Measurements from ENCODE around the gene ZBTB4. TPM values are rescaled to one million over a fixed set of nuclear protein-coding genes. Genes with fewer than 3 reads are reported as not detected.

ZBTB4 gene
- total RNA-seq, 1 experiment from 2014 or later, result 17.1 TPM

DNA sequence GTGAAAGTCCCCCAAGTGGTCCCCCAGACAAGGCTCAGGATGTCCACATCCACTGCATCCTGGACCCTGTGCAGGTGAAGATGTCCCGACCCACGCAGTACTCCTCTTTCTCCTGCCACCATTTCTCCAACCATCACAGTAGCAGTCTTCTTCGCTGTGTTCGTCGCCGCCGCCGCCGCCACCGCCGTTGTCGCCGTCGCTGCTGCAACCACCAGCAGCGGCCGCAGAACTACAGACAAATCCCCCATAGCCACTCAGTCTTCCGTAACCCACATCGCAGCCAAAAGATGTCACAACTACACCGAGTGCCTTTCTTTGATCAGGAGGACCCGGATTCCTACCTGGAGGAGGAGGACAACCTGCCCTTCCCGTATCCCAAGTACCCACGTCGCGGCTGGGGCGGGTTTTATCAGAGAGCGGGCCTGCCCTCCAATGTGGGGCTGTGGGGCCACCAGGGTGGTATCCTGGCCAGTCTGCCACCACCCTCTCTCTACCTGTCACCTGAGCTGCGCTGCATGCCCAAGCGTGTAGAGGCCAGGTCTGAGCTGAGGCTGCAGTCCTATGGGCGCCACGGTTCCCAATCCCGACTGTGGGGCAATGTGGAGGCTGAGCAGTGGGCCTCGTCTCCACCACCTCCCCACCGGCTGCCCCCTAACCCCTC is 53.1 kb downstream of the ZBTB4 start:
- no peak for TF ChIP-seq RAD21 (IDR thresholded peaks at IDR 0.05; ENCODE audit: low read depth)
- TF ChIP-seq, protein P1, sequence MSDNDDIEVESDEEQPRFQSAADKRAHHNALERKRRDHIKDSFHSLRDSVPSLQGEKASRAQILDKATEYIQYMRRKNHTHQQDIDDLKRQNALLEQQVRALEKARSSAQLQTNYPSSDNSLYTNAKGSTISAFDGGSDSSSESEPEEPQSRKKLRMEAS (IDR thresholded peaks at IDR 0.05), result no peak
- TF ChIP-seq ZNF274 (IDR thresholded peaks at IDR 0.05; ENCODE audit: low read depth, low read length), result no peak
- TF ChIP-seq POLR2AphosphoS5 (IDR thresholded peaks at IDR 0.05; ENCODE audit: low read depth, low read length), result no peak
- TF ChIP-seq EZH2phosphoT487 (IDR thresholded peaks at IDR 0.05; ENCODE audit: borderline replicate concordance), result no peak
- TF ChIP-seq CBX3 (IDR thresholded peaks at IDR 0.05; ENCODE audit: low read depth), result no peak
- TF ChIP-seq FOSL1 (IDR thresholded peaks at IDR 0.05; ENCODE audit: low read depth), result no peak
- TF ChIP-seq SP1 (IDR thresholded peaks at IDR 0.05; ENCODE audit: low read depth), result no peak
- TF ChIP-seq YY1 (IDR thresholded peaks at IDR 0.05; ENCODE audit: extremely low read depth, insufficient replicate concordance, low read depth, low read length), result no peak
- TF ChIP-seq SIN3A (IDR thresholded peaks at IDR 0.05; ENCODE audit: low read depth), result no peak
- TF ChIP-seq, protein P2, sequence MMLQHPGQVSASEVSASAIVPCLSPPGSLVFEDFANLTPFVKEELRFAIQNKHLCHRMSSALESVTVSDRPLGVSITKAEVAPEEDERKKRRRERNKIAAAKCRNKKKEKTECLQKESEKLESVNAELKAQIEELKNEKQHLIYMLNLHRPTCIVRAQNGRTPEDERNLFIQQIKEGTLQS (IDR thresholded peaks at IDR 0.05), result no peak
- no peak for ATAC-seq
- intact Hi-C loops (cut with micrococcal nuclease), result no loop called here
- Histone ChIP-seq H3K4me3 (replicated peaks in 1 of 2; ENCODE audit: low read depth in 1 of 2, low read length in 2 of 2) (no peak overlapping the region), H3K9ac (ENCODE audit: low read length) (no peak overlapping the region), H3K79me2 (ENCODE audit: insufficient read depth, low read length) (no peaks in the 10 kb centered on the region), H3K4me1 (ENCODE audit: control insufficient read depth in 1 of 2, insufficient read depth in 2 of 2, low read length in 2 of 2) (no peaks in the 10 kb centered on the region), H3K9me3 (ENCODE audit: control insufficient read depth in 1 of 2, insufficient read depth in 1 of 2, low read depth in 1 of 2, low read length in 2 of 2) (no peaks in the 10 kb centered on the region), H3K9me2 (ENCODE audit: insufficient read depth) (no peaks in the 10 kb centered on the region), H2AFZ (ENCODE audit: low read depth, low read length, poor library complexity, severe bottlenecking) (no peak overlapping the region), H3K36me3 (ENCODE audit: control insufficient read depth in 1 of 2, insufficient read depth in 2 of 2, low read length in 2 of 2) (no peaks in the 10 kb centered on the region), H3K27me3 (ENCODE audit: insufficient read depth, low read length) (no peaks in the 10 kb centered on the region), H4K20me1 (ENCODE audit: insufficient read depth) (no peaks in the 10 kb centered on the region), H3K4me2 (ENCODE audit: low read length) (no peak overlapping the region), H3K27ac (ENCODE audit: low read depth, low read length) (no peak overlapping the region)
- no TSS peak for BruUV-seq (replicated peaks)
- no peak for DNase-seq (ENCODE audit: low read depth, low spot score)
- ChIA-PET RAD21 (ENCODE audit: low non-redundant PET in 1 of 2, low total read pairs in 2 of 2, uncharacterized antibody in 2 of 2, unreplicated experiment in 2 of 2) (no interaction called here), CTCF (no interaction called here), POLR2A (no interaction called here)

DNA sequence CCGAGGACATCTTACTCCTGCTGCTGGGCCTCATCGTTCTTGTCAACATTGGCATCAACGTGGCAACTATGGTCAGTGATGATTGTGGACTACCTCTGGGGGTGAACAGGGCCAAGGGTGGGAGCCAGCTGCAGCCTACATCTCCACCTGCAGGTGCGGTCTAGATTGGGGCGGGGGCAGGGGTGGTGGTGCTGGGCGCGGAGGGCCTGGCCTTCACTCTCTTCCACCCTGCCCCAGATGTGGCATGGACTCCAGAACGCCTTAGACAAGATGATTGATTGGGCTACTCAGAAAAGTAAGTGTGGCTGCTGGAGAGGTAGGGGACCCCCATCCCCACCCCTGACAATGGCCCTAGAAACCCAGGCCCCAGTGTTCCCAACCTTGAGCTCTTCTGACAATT is 53.7 kb downstream of the ZBTB4 start:
- Histone ChIP-seq H3K4me1 (ENCODE audit: control insufficient read depth in 1 of 2, insufficient read depth in 2 of 2, low read length in 2 of 2) (no peaks in the 10 kb centered on the region), H3K27ac (ENCODE audit: low read depth, low read length) (no peak overlapping the region), H3K4me2 (ENCODE audit: low read length) (no peak overlapping the region), H3K9me3 (ENCODE audit: control insufficient read depth in 1 of 2, insufficient read depth in 1 of 2, low read depth in 1 of 2, low read length in 2 of 2) (no peaks in the 10 kb centered on the region), H3K36me3 (ENCODE audit: control insufficient read depth in 1 of 2, insufficient read depth in 2 of 2, low read length in 2 of 2) (no peaks in the 10 kb centered on the region), H3K79me2 (ENCODE audit: insufficient read depth, low read length) (no peaks in the 10 kb centered on the region), H3K9me2 (ENCODE audit: insufficient read depth) (no peaks in the 10 kb centered on the region), H4K20me1 (ENCODE audit: insufficient read depth) (no peaks in the 10 kb centered on the region), H3K9ac (ENCODE audit: low read length) (no peak overlapping the region), H3K27me3 (ENCODE audit: insufficient read depth, low read length) (no peaks in the 10 kb centered on the region), H3K4me3 (replicated peaks in 1 of 2; ENCODE audit: low read depth in 1 of 2, low read length in 2 of 2) (no peak overlapping the region), H2AFZ (ENCODE audit: low read depth, low read length, poor library complexity, severe bottlenecking) (no peak overlapping the region)
- ATAC-seq (no peak), DNase-seq (ENCODE audit: low read depth, low spot score) (no peak)
- POLR2A ChIA-PET, result interaction anchor here (1.0 kb wide), 1 partner anchor 11 kb away, joined by 4 read pairs; no protein-coding TSS in a partner anchor
- intact Hi-C loops (cut with micrococcal nuclease), result no loop called here
- TF ChIP-seq ZNF274 (IDR thresholded peaks at IDR 0.05; ENCODE audit: low read depth, low read length), result no peak
- no peak for TF ChIP-seq FOSL1 (IDR thresholded peaks at IDR 0.05; ENCODE audit: low read depth)
- BruUV-seq (replicated peaks), result no TSS peak
- CTCF ChIA-PET, result no interaction called here
- RAD21 ChIA-PET (ENCODE audit: low non-redundant PET in 1 of 2, low total read pairs in 2 of 2, uncharacterized antibody in 2 of 2, unreplicated experiment in 2 of 2), result no interaction called here

Data from HCT116 (cell line).